Suprapubic skin (tissue), 4 donors: ENCODE measurements around the gene GPR132. TPM values are rescaled to one million over a fixed set of nuclear protein-coding genes. Genes with fewer than 3 reads are reported as not detected.

Experiments
- DNase-seq, 2 donors: peaks; one replicate each; pipeline ENCODE4 v3.0.0-alpha.2; 2019; ENCODE audit warnings: low spot score in 2 of 2
- H3K27ac ChIP-seq: fragments of 200-600 bp; sonication (generic); one replicate; pipeline ENCODE4 v1.5.1; 2019
- H3K27me3 ChIP-seq: fragments of 200-600 bp; sonication (generic); one replicate; pipeline ENCODE4 v1.5.1; 2019
- H3K36me3 ChIP-seq: fragments of 200-600 bp; sonication (generic); one replicate; pipeline ENCODE4 v1.5.1; 2019
- H3K4me1 ChIP-seq: fragments of 200-600 bp; sonication (generic); one replicate; pipeline ENCODE4 v1.5.1; 2019
- H3K4me3 ChIP-seq: fragments of 200-600 bp; sonication (generic); one replicate; pipeline ENCODE4 v1.5.1; 2019; ENCODE audit warnings: mild to moderate bottlenecking
- H3K9me3 ChIP-seq: fragments of 200-600 bp; sonication (generic); one replicate; pipeline ENCODE4 v1.5.1; 2019
- EP300 ChIP-seq: sonication (generic); formaldehyde crosslinking; IDR thresholded peaks from one replicate; pipeline ENCODE4 v1.6.1; 2017; ENCODE audit warnings: antibody characterized with exemption
- POLR2A ChIP-seq, 2 donors: fragments of 450-650 bp; IDR thresholded peaks; one replicate each; pipeline ENCODE4 v1.6.1; 2017; ENCODE audit warnings: antibody characterized with exemption in 2 of 2, mild to moderate bottlenecking in 2 of 2, moderate library complexity in 2 of 2
- POLR2AphosphoS5 ChIP-seq, 3 donors: sonication (generic); formaldehyde crosslinking; IDR thresholded peaks; one replicate each; pipeline ENCODE4 v1.6.1; 2017; ENCODE audit warnings: antibody characterized with exemption in 3 of 3
- WGBS: methylation state at CpG from one replicate; pipeline ENCODE4 v1.1.5; 2018; 5-methylcytosine and 5-hydroxymethylcytosine counted together
- total RNA-seq, 4 donors: library from RNA; depleted of rRNA; stranded (reverse); fragments of >200 nt; gene quantifications; one replicate each; pipeline ENCODE4 v1.1.0, GENCODE V29; 2016
- TF ChIP-seq, protein P1 (sequence below), 2 donors: fragments of 200-600 bp in 1 of 2; fragments of 450-650 bp in 1 of 2; sonication (generic) in 1 of 2; IDR thresholded peaks; one replicate each; pipeline ENCODE4 v1.5.1; 2016 to 2019; ENCODE audit warnings: antibody characterized with exemption in 2 of 2, mild to moderate bottlenecking in 1 of 2, moderate library complexity in 1 of 2

GPR132 gene
- total RNA-seq, 4 donors from 2014 or later = 0.95 to 2.7 (median 1.3) TPM

- no peak for TF ChIP-seq POLR2A (IDR thresholded peaks at IDR 0.05)
- TF ChIP-seq, protein P1, sequence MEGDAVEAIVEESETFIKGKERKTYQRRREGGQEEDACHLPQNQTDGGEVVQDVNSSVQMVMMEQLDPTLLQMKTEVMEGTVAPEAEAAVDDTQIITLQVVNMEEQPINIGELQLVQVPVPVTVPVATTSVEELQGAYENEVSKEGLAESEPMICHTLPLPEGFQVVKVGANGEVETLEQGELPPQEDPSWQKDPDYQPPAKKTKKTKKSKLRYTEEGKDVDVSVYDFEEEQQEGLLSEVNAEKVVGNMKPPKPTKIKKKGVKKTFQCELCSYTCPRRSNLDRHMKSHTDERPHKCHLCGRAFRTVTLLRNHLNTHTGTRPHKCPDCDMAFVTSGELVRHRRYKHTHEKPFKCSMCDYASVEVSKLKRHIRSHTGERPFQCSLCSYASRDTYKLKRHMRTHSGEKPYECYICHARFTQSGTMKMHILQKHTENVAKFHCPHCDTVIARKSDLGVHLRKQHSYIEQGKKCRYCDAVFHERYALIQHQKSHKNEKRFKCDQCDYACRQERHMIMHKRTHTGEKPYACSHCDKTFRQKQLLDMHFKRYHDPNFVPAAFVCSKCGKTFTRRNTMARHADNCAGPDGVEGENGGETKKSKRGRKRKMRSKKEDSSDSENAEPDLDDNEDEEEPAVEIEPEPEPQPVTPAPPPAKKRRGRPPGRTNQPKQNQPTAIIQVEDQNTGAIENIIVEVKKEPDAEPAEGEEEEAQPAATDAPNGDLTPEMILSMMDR (IDR thresholded peaks at IDR 0.05) = no peak
- no peak for TF ChIP-seq EP300
- no peak for TF ChIP-seq POLR2AphosphoS5 (IDR thresholded peaks at IDR 0.05)
- Histone ChIP-seq H3K27me3 (peaks cover 14% of the 10 kb centered on the region), H3K4me3 (no peak overlapping the region), H3K4me1 (peaks cover 30% of the 10 kb centered on the region), H3K27ac (no peak overlapping the region), H3K9me3 (no peaks in the 10 kb centered on the region), H3K36me3 (no peaks in the 10 kb centered on the region)
- DNase-seq = peak in 1 of 2 donors; percentile 34
- 89% methylated on average over 8 of the region's 8 CpGs for WGBS
Observed at GRCh38 chr14:105098316-105098715, 33.1 kb upstream of the GPR132 start.

- Histone ChIP-seq H3K4me3 (no peak overlapping the region), H3K27me3 (peaks cover 17% of the 10 kb centered on the region), H3K36me3 (no peaks in the 10 kb centered on the region), H3K27ac (no peak overlapping the region), H3K4me1 (peaks cover 34% of the 10 kb centered on the region), H3K9me3 (no peaks in the 10 kb centered on the region)
- peak; percentile 38 to 69 for DNase-seq
- WGBS = 68% methylated on average over 5 of the region's 7 CpGs
- TF ChIP-seq EP300 = no peak
- TF ChIP-seq, protein P1 (IDR thresholded peaks at IDR 0.05) = no peak
- TF ChIP-seq POLR2AphosphoS5 (IDR thresholded peaks at IDR 0.05) = no peak
- TF ChIP-seq POLR2A (IDR thresholded peaks at IDR 0.05) = no peak
Observed at GRCh38 chr14:105097794-105098127, 32.5 kb upstream of the GPR132 start.

- Histone ChIP-seq H3K9me3 (no peaks in the 10 kb centered on the region), H3K27me3 (peaks cover 14% of the 10 kb centered on the region), H3K4me3 (no peak overlapping the region), H3K36me3 (no peaks in the 10 kb centered on the region), H3K4me1 (peaks cover 42% of the 10 kb centered on the region), H3K27ac (no peak overlapping the region)
- DNase-seq = peak; percentile 56 to 61
- TF ChIP-seq POLR2A (IDR thresholded peaks at IDR 0.05) (no peak), EP300 (no peak), POLR2AphosphoS5 (IDR thresholded peaks at IDR 0.05) (no peak)
- TF ChIP-seq, protein P1 (IDR thresholded peaks at IDR 0.05) = no peak
- WGBS = 77% methylated on average over 10 of the region's 15 CpGs
Observed at GRCh38 chr14:105096206-105096875, 31.1 kb upstream of the GPR132 start.

DNA sequence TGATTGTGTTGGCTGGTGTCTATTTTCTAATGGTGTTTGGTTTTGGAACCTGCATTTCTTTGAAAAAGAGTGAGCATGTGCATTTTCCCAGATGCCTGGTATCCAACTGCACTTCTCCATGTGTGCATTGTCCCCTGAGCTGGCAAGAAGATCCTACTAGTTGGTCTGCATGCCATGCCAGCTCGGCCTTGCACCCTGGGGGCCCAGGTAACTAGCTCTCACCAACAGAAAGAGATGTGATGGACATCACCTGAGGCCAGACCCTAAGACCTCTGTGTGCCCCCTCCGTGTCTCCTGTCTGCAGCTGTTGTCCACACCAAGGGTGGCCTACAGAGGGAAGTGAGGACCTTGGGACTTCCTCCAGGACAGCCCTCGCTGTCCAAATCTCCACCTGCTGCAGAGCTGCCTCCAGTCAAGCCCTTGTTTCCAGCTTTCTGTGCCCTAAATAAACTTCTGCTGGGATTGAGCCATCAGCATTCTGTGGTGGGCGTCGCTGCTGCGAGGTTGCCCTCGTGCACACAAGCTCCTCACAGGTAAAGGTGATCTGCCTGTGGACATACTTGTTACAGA, 30.1 kb upstream of the GPR132 start:
- peaks cover 52% of the 10 kb centered on the region for H3K4me1 ChIP-seq
- no peak overlapping the region for H3K4me3 ChIP-seq
- no peaks in the 10 kb centered on the region for H3K36me3 ChIP-seq
- no peaks in the 10 kb centered on the region for H3K9me3 ChIP-seq
- WGBS = 85% methylated on average over 7 of the region's 7 CpGs
- TF ChIP-seq POLR2AphosphoS5 (IDR thresholded peaks at IDR 0.05) (no peak), POLR2A (IDR thresholded peaks at IDR 0.05) (no peak), EP300 (no peak)
- TF ChIP-seq, protein P1 (IDR thresholded peaks at IDR 0.05) = no peak
- H3K27me3 ChIP-seq = peaks cover 14% of the 10 kb centered on the region
- no peak overlapping the region for H3K27ac ChIP-seq
- DNase-seq = peak in 1 of 2 donors; percentile 44

GRCh38 chr14:105094193-105094907, 29.1 kb upstream of the GPR132 start:
- peak overlapping the region; percentile 86 for H3K27ac ChIP-seq
- H3K27me3 ChIP-seq = peaks cover 14% of the 10 kb centered on the region
- H3K4me1 ChIP-seq = peaks cover 60% of the 10 kb centered on the region
- H3K36me3 ChIP-seq = no peaks in the 10 kb centered on the region
- no peaks in the 10 kb centered on the region for H3K9me3 ChIP-seq
- DNase-seq = peak; percentile 64 to 67
- 78% methylated on average over 9 of the region's 14 CpGs for WGBS
- H3K4me3 ChIP-seq = peak overlapping the region; percentile 70
- TF ChIP-seq, protein P1 (IDR thresholded peaks at IDR 0.05) = no peak
- no peak for TF ChIP-seq POLR2A (IDR thresholded peaks at IDR 0.05)
- TF ChIP-seq EP300 = no peak
- TF ChIP-seq POLR2AphosphoS5 (IDR thresholded peaks at IDR 0.05) = no peak
